Measurements from ENCODE around the gene SUSD3.

DNA sequence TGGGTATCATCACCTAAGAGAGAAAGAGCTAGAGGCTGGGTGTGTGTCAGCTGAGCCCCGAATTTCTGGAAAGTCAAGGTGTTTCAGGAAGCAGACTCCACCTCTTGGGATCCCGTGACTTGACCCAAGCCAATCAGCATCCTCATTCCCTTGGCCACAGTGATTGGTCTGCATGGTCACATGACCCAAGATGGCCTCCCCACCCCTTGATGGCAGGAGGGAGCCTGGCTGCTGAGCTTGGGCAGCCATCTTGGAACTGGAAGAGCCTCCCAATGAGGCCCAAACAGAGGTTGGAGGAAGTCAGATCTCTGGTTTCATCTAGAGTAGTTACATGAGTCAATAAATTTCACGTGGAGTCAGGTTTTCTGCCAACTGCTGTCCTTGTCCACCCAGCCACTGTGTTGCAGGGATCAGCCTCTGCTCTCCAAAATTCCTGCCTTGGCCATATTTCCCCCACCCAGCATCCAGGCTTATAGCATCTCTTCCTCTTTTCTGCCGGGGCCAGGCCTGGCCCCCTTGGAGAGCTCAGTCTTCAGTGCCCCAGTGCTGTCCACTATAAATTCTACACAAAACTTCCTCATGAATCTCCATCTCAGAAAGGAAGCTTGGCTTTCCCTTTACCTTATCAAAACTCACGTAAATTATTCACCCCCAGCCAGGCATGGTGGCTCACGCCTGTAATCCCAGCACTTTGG, 17.2 kb upstream of the SUSD3 start:
- TF ChIP-seq, protein P1, sequence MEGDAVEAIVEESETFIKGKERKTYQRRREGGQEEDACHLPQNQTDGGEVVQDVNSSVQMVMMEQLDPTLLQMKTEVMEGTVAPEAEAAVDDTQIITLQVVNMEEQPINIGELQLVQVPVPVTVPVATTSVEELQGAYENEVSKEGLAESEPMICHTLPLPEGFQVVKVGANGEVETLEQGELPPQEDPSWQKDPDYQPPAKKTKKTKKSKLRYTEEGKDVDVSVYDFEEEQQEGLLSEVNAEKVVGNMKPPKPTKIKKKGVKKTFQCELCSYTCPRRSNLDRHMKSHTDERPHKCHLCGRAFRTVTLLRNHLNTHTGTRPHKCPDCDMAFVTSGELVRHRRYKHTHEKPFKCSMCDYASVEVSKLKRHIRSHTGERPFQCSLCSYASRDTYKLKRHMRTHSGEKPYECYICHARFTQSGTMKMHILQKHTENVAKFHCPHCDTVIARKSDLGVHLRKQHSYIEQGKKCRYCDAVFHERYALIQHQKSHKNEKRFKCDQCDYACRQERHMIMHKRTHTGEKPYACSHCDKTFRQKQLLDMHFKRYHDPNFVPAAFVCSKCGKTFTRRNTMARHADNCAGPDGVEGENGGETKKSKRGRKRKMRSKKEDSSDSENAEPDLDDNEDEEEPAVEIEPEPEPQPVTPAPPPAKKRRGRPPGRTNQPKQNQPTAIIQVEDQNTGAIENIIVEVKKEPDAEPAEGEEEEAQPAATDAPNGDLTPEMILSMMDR (IDR thresholded peaks at IDR 0.05; ENCODE audit: low read depth, low read length, missing input control) = no peak
- TF ChIP-seq JUND (IDR thresholded peaks at IDR 0.05) (no peak), RAD21 (IDR thresholded peaks at IDR 0.05) (no peak), EGR1 (IDR thresholded peaks at IDR 0.05; ENCODE audit: low read depth in 2 of 2) (no peak), SP1 (IDR thresholded peaks at IDR 0.05) (no peak)
- TF ChIP-seq, protein P2, sequence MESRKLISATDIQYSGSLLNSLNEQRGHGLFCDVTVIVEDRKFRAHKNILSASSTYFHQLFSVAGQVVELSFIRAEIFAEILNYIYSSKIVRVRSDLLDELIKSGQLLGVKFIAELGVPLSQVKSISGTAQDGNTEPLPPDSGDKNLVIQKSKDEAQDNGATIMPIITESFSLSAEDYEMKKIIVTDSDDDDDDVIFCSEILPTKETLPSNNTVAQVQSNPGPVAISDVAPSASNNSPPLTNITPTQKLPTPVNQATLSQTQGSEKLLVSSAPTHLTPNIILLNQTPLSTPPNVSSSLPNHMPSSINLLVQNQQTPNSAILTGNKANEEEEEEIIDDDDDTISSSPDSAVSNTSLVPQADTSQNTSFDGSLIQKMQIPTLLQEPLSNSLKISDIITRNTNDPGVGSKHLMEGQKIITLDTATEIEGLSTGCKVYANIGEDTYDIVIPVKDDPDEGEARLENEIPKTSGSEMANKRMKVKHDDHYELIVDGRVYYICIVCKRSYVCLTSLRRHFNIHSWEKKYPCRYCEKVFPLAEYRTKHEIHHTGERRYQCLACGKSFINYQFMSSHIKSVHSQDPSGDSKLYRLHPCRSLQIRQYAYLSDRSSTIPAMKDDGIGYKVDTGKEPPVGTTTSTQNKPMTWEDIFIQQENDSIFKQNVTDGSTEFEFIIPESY (IDR thresholded peaks at IDR 0.05) = no peak
